Neural progenitor cell (in vitro differentiated cells): ENCODE results near the gene FBP2.

ENCODE experiments used
- EZH2 ChIP-seq: fragments of 200-600 bp; sonication (generic); IDR thresholded peaks from 2 replicates; pipeline ENCODE4 v1.6.1; 2017; ENCODE audit warnings: antibody characterized with exemption, mild to moderate bottlenecking, moderate library complexity
- EZH2phosphoT487 ChIP-seq: fragments of 200-600 bp; sonication (generic); IDR thresholded peaks from 2 replicates; pipeline ENCODE4 v1.6.1; 2017; ENCODE audit warnings: antibody characterized with exemption
- TF ChIP-seq, protein P1 (sequence below): fragments of 200-600 bp; sonication (generic); IDR thresholded peaks from 2 replicates; pipeline ENCODE4 v1.5.1; 2017; ENCODE audit warnings: antibody characterized with exemption, mild to moderate bottlenecking

DNA sequence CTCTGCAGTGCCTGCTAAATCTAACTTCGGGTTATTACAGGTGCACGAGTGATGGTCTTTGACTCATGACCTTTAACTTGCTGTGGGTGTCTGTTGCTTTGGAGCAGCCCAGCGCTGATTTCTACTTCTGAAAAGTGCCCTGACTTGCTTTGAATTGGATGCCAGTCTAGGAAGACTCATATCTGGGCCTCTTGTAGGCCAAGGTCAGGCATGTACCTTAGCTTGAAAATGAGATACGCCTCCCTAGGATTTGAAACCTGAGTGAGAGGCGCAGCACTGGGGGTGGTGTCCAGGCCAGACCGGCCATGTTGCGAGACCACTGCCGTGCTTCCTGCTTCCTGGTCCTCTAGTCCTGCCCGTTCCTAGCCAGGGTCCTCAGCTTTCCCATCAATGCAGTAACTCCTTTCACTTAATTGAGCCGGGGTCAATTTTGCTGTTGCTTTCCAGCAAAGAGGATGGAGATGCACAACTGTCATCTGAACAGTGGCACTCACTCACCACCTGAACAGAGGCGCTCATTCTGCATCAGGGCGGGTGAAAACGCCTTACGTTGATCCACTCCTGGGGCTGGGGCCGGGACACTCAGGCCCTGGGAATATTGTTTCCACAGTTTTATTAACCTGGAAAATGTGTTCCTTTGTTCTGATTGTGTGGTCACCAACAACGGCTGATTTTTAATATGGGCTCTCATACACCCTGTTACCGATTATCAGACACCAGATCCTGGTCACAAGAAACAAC lies 24.5 kb downstream of the FBP2 start:
- no peak for TF ChIP-seq EZH2
- TF ChIP-seq, protein P1, sequence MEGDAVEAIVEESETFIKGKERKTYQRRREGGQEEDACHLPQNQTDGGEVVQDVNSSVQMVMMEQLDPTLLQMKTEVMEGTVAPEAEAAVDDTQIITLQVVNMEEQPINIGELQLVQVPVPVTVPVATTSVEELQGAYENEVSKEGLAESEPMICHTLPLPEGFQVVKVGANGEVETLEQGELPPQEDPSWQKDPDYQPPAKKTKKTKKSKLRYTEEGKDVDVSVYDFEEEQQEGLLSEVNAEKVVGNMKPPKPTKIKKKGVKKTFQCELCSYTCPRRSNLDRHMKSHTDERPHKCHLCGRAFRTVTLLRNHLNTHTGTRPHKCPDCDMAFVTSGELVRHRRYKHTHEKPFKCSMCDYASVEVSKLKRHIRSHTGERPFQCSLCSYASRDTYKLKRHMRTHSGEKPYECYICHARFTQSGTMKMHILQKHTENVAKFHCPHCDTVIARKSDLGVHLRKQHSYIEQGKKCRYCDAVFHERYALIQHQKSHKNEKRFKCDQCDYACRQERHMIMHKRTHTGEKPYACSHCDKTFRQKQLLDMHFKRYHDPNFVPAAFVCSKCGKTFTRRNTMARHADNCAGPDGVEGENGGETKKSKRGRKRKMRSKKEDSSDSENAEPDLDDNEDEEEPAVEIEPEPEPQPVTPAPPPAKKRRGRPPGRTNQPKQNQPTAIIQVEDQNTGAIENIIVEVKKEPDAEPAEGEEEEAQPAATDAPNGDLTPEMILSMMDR = no peak
- no peak for TF ChIP-seq EZH2phosphoT487
